Measurements from ENCODE around the gene AXIN2.

The AXIN2 gene

DNA sequence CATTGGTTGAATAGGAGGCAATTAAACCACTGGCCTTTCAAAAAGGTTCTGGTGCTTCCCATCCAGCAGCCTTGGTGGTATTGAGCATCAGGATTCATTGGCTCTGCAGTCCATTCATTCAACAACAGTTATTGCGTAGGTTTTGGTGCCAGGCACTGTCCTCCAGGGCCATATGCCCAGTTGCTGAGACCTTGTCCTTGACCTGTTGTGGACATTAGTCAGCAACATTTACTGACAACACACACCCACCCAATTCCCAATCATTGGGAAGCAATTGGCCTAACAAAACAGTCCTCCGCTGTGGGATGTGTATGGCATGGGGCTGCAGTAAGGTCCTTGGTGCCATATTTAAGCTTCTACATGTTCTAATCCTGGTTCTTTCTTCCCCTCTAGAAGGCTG lies 82.2 kb downstream of the AXIN2 start:
- H3K4me2 ChIP-seq = no peak overlapping the region
- H3K36me3 ChIP-seq (ENCODE audit: insufficient read depth) = no peaks in the 10 kb centered on the region
- no peak overlapping the region for H3K9ac ChIP-seq
- H3K4me3 ChIP-seq (IDR thresholded peaks at IDR 0.05; ENCODE audit: insufficient read depth, low read depth, low read length) = no peak overlapping the region
- no peaks in the 10 kb centered on the region for H3K4me1 ChIP-seq (ENCODE audit: low read depth, poor library complexity, severe bottlenecking)
- no peaks in the 10 kb centered on the region for H3K79me2 ChIP-seq (ENCODE audit: insufficient read depth, low read depth)
- no peak for TF ChIP-seq CTCF (conservative IDR thresholded peaks at IDR 0.05; ENCODE audit: low read depth, low read length)
- H4K20me1 ChIP-seq (ENCODE audit: insufficient read depth) = no peaks in the 10 kb centered on the region
- no peaks in the 10 kb centered on the region for H3K27me3 ChIP-seq (ENCODE audit: insufficient read depth, low read depth)
- no peak overlapping the region for H2AFZ ChIP-seq (ENCODE audit: low read depth)
- H3K27ac ChIP-seq = no peak overlapping the region
